ENCODE results near the gene LGMN. TPM values are rescaled to one million over a fixed set of nuclear protein-coding genes. Genes with fewer than 3 reads are reported as not detected.

Gene LGMN
- total RNA-seq, 1 experiment from 2014 or later: 94.2 TPM

DNA sequence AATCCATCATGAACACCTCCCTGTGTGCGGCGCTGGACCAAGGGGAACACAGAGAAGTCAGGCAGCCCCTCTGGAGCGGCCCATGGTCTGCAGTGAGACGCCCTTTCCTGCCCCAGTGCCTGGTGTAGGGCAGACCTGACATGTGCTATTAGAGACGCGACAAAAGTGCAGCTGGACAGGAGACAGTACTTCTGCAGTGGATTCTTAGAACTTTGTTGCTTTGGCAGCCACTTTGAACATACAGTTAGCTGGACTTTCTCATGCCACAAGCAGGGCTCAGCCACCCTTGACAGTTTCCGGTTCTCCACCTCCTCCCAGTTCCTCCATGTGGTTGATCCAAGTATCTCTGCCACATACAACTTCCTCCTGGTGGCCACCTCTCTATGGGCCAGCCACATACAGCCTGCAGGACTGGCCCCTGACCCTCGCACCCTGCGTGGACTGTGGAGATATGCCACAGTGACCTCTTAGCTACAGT lies 45.9 kb downstream of the LGMN start:
- H3K27me3 Mint-ChIP-seq (ENCODE audit: insufficient read depth, unreplicated experiment): no peaks in the 10 kb centered on the region
- Histone ChIP-seq H3K4me1 (no peaks in the 10 kb centered on the region), H3K4me3 (ENCODE audit: low read depth, low read length) (no peak overlapping the region), H3K9me3 (no peaks in the 10 kb centered on the region), H3K36me3 (ENCODE audit: control insufficient read depth, insufficient read depth, low read length) (no peaks in the 10 kb centered on the region), H3K27me3 (replicated peaks; ENCODE audit: control insufficient read depth, insufficient read depth, low read length) (no peaks in the 10 kb centered on the region)
- H3K4me3 Mint-ChIP-seq (ENCODE audit: unreplicated experiment): no peak overlapping the region
- TF ChIP-seq, protein P1, sequence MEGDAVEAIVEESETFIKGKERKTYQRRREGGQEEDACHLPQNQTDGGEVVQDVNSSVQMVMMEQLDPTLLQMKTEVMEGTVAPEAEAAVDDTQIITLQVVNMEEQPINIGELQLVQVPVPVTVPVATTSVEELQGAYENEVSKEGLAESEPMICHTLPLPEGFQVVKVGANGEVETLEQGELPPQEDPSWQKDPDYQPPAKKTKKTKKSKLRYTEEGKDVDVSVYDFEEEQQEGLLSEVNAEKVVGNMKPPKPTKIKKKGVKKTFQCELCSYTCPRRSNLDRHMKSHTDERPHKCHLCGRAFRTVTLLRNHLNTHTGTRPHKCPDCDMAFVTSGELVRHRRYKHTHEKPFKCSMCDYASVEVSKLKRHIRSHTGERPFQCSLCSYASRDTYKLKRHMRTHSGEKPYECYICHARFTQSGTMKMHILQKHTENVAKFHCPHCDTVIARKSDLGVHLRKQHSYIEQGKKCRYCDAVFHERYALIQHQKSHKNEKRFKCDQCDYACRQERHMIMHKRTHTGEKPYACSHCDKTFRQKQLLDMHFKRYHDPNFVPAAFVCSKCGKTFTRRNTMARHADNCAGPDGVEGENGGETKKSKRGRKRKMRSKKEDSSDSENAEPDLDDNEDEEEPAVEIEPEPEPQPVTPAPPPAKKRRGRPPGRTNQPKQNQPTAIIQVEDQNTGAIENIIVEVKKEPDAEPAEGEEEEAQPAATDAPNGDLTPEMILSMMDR (IDR thresholded peaks at IDR 0.05; ENCODE audit: insufficient read depth in 1 of 2, low read depth in 1 of 2, low read length in 1 of 2, severe bottlenecking in 1 of 2, unreplicated experiment in 1 of 2): no peak
- peaks cover 9% of the 10 kb centered on the region for H3K36me3 Mint-ChIP-seq (ENCODE audit: insufficient read depth, unreplicated experiment)
- DNase-seq: no peak
- ChIA-PET CTCF (no interaction called here), POLR2A (no interaction called here)
- no peak overlapping the region for H3K27ac Mint-ChIP-seq (ENCODE audit: unreplicated experiment)
- intact Hi-C loops (cut with micrococcal nuclease; ENCODE audit: unreplicated experiment): no loop called here
- no peaks in the 10 kb centered on the region for H3K9me3 Mint-ChIP-seq (ENCODE audit: unreplicated experiment)
- BruUV-seq (replicated peaks): no TSS peak
- no peaks in the 10 kb centered on the region for H3K4me1 Mint-ChIP-seq (ENCODE audit: low read depth, unreplicated experiment)

DNA sequence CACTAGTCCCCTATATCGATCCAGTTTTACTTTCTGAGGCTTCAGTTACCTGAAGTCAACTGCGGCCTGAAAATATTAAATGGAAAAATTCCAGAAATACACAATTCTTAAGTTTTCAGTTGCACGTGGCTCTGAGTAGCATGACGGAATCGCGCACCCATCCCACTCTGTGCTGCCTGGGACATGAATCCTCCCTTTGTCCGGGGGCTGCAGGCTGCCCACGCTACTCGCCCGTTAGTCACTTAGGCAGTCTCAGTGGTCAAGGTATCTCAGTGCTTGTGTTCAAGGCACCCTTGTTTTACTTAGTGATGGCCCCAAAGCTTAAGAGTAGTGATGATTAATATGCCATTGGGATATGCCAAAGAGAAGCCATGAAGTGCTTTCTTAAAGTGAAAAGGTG lies 46.6 kb downstream of the LGMN start:
- TF ChIP-seq, protein P1 (IDR thresholded peaks at IDR 0.05; ENCODE audit: insufficient read depth in 1 of 2, low read depth in 1 of 2, low read length in 1 of 2, severe bottlenecking in 1 of 2, unreplicated experiment in 1 of 2): no peak
- Histone ChIP-seq H3K36me3 (ENCODE audit: control insufficient read depth, insufficient read depth, low read length) (no peaks in the 10 kb centered on the region), H3K27me3 (replicated peaks; ENCODE audit: control insufficient read depth, insufficient read depth, low read length) (no peaks in the 10 kb centered on the region), H3K4me1 (no peaks in the 10 kb centered on the region), H3K9me3 (no peaks in the 10 kb centered on the region), H3K4me3 (ENCODE audit: low read depth, low read length) (no peak overlapping the region)
- Mint-ChIP-seq H3K4me1 (ENCODE audit: low read depth, unreplicated experiment) (no peaks in the 10 kb centered on the region), H3K36me3 (ENCODE audit: insufficient read depth, unreplicated experiment) (peaks cover 2% of the 10 kb centered on the region), H3K27me3 (ENCODE audit: insufficient read depth, unreplicated experiment) (no peaks in the 10 kb centered on the region), H3K27ac (ENCODE audit: unreplicated experiment) (no peak overlapping the region), H3K4me3 (ENCODE audit: unreplicated experiment) (no peak overlapping the region), H3K9me3 (ENCODE audit: unreplicated experiment) (no peaks in the 10 kb centered on the region)
- ChIA-PET CTCF (no interaction called here), POLR2A (no interaction called here)
- no peak for DNase-seq
- BruUV-seq (replicated peaks): no TSS peak
- intact Hi-C loops (cut with micrococcal nuclease; ENCODE audit: unreplicated experiment): no loop called here

GRCh38 chr14:92698393-92698792 lies 50.0 kb downstream of the LGMN start:
- Mint-ChIP-seq H3K27ac (ENCODE audit: unreplicated experiment) (no peak overlapping the region), H3K27me3 (ENCODE audit: insufficient read depth, unreplicated experiment) (peaks cover 9% of the 10 kb centered on the region), H3K4me1 (ENCODE audit: low read depth, unreplicated experiment) (peaks cover 7% of the 10 kb centered on the region), H3K36me3 (ENCODE audit: insufficient read depth, unreplicated experiment) (peaks cover 8% of the 10 kb centered on the region), H3K9me3 (ENCODE audit: unreplicated experiment) (no peaks in the 10 kb centered on the region), H3K4me3 (ENCODE audit: unreplicated experiment) (no peak overlapping the region)
- BruUV-seq (replicated peaks): no TSS peak
- Histone ChIP-seq H3K36me3 (ENCODE audit: control insufficient read depth, insufficient read depth, low read length) (no peaks in the 10 kb centered on the region), H3K4me3 (ENCODE audit: low read depth, low read length) (no peak overlapping the region), H3K27me3 (replicated peaks; ENCODE audit: control insufficient read depth, insufficient read depth, low read length) (no peaks in the 10 kb centered on the region), H3K4me1 (0 out of 2 replicates have a peak, but pooled peaks cover 5% of the 10 kb centered on the region), H3K9me3 (no peaks in the 10 kb centered on the region)
- intact Hi-C loops (cut with micrococcal nuclease; ENCODE audit: unreplicated experiment): no loop called here
- POLR2A ChIA-PET: no interaction called here
- DNase-seq: no peak
- CTCF ChIA-PET: no interaction called here
- TF ChIP-seq, protein P1 (IDR thresholded peaks at IDR 0.05; ENCODE audit: insufficient read depth in 1 of 2, low read depth in 1 of 2, low read length in 1 of 2, severe bottlenecking in 1 of 2, unreplicated experiment in 1 of 2): no peak

All from Caco-2 (cell line).